Renal cortex interstitium (tissue), 11 donors: ENCODE results near the gene TNNT2. TPM values are rescaled to one million over a fixed set of nuclear protein-coding genes. Genes with fewer than 3 reads are reported as not detected.

Experiments used
- DNase-seq, 11 donors: peaks; one replicate each; pipeline ENCODE4 v3.0.0-alpha.2; 2013; ENCODE audit warnings: low read depth in 9 of 11, low spot score in 4 of 11; ENCODE audit errors: extremely low read depth in 1 of 11
- polyA plus RNA-seq, 3 donors: library from polyadenylated mRNA; unstranded; fragments of 120-200 nt; gene quantifications; one replicate each; pipeline ENCODE4 v1.2.1, GENCODE V29; 2013; ENCODE audit not compliant: insufficient read length in 3 of 3

Gene TNNT2
- polyA plus RNA-seq, 3 donors: 56.2 to 62.7 (median 59.5) TPM

- no peak for DNase-seq
These were observed 29.8 kb downstream of the TNNT2 start for GRCh38 chr1:201347498-201348210.

GRCh38 chr1:201346987-201347386 lies 30.5 kb downstream of the TNNT2 start:
- no peak for DNase-seq

GRCh38 chr1:201346337-201346939 lies 31.0 kb downstream of the TNNT2 start:
- peak in 3 of 11 donors; percentile 40 to 47 (median 42) for DNase-seq

GRCh38 chr1:201345081-201345355 lies 32.5 kb downstream of the TNNT2 start:
- no peak for DNase-seq

- DNase-seq: peak in 1 of 11 donors; percentile 19
These were observed 33.0 kb downstream of the TNNT2 start for GRCh38 chr1:201344206-201345080.

- DNase-seq: no peak
These were observed 36.1 kb downstream of the TNNT2 start for GRCh38 chr1:201341377-201341776.

GRCh38 chr1:201336711-201337450 lies 40.6 kb downstream of the TNNT2 start:
- no peak for DNase-seq

GRCh38 chr1:201335901-201336300 lies 41.6 kb downstream of the TNNT2 start:
- no peak for DNase-seq

GRCh38 chr1:201335174-201335870 lies 42.2 kb downstream of the TNNT2 start:
- DNase-seq: no peak

- no peak for DNase-seq
These were observed 42.9 kb downstream of the TNNT2 start for GRCh38 chr1:201334325-201335173.

GRCh38 chr1:201332616-201333335 lies 44.7 kb downstream of the TNNT2 start:
- no peak for DNase-seq

- DNase-seq: no peak
These were observed 45.5 kb downstream of the TNNT2 start for GRCh38 chr1:201332021-201332420.

GRCh38 chr1:201331166-201331565 lies 46.3 kb downstream of the TNNT2 start:
- no peak for DNase-seq

GRCh38 chr1:201330541-201330940 lies 46.9 kb downstream of the TNNT2 start:
- DNase-seq: no peak

- DNase-seq: no peak
These were observed 47.7 kb downstream of the TNNT2 start for GRCh38 chr1:201329801-201330200.

- DNase-seq: no peak
These were observed 48.2 kb downstream of the TNNT2 start for GRCh38 chr1:201329286-201329685.

- DNase-seq: no peak
These were observed 48.9 kb downstream of the TNNT2 start for GRCh38 chr1:201328576-201328975.
